Erythroblast (primary cell): ENCODE results near the gene JAKMIP3.

Experiments used
- DNase-seq, 2 experiments: peaks; one replicate each; lab custom pipeline; 2025; lab: John Stamatoyannopoulos, UW
- GATA1 ChIP-seq: IDR thresholded peaks from 2 replicates; pipeline ENCODE4 v1.6.1; 2011; ENCODE audit warnings: low read depth, mild to moderate bottlenecking, control low read depth, low read length, moderate library complexity
- POLR2A ChIP-seq: IDR thresholded peaks from 2 replicates; pipeline ENCODE4 v1.6.1; 2011; ENCODE audit warnings: mild to moderate bottlenecking, low read length

JAKMIP3 gene

GRCh38 chr10:132102717-132103110 lies 37.0 kb downstream of the JAKMIP3 start:
- no peak for DNase-seq
- TF ChIP-seq POLR2A = no peak

DNA sequence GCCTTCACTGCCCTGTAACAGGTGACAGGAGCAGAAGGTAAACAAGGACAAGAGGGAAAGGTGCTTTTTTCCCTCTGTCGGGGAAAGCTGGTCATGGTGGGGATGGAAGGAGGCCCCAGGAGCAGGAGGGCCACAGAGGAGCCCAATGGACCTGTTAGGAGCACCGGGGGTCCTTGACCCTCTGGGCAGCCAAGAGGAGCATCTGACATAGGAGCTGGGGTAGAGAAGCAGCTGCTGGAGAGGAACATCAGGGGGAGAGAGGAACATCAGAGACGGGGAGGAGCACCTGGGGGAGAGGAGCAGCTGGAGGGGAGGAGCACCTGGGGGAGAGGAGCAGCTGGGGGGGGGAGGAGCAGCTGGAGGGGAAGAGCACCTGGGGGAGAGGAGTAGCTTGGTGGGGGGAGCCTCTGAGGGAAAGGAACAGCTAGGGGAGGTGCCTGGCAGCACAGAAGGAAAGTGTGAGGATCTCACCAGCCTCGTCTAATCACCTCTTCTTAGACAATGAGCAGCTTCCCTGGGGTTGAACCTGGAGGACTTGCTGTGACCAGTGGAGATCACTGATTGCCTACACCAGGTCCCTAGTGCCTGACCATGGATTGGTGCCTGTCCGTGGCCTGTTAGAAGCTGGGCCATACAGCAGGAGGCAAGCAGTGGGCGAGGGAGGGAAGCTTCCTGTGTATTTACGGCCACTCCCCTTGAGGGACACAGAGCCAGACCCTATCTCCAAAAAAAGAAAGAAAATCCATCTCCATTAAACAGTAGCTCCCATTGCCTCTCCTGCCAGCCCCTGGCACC lies 37.6 kb downstream of the JAKMIP3 start:
- no peak for TF ChIP-seq GATA1
- TF ChIP-seq POLR2A = no peak
- no peak for DNase-seq

DNA sequence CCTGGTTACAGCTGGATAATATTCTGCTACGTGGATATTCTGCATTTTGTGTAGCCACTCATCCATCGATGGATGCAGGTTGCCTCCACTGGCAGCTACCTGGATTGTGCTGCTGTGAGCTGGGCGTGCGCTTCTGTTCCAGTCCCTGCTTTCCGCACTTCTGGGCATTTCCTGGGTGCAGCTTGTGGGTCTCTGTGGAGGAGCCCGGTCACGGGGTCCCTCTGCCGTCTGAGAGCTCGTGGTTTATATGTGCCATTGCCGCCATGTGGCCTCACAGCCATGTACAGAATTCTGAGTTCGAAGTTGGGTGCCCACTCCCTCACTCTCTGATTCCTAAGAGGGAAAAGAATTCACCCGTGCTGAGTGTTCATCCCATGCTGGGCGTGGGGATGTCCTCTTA lies 38.3 kb downstream of the JAKMIP3 start:
- no peak for DNase-seq
- no peak for TF ChIP-seq GATA1
- TF ChIP-seq POLR2A = no peak

DNA sequence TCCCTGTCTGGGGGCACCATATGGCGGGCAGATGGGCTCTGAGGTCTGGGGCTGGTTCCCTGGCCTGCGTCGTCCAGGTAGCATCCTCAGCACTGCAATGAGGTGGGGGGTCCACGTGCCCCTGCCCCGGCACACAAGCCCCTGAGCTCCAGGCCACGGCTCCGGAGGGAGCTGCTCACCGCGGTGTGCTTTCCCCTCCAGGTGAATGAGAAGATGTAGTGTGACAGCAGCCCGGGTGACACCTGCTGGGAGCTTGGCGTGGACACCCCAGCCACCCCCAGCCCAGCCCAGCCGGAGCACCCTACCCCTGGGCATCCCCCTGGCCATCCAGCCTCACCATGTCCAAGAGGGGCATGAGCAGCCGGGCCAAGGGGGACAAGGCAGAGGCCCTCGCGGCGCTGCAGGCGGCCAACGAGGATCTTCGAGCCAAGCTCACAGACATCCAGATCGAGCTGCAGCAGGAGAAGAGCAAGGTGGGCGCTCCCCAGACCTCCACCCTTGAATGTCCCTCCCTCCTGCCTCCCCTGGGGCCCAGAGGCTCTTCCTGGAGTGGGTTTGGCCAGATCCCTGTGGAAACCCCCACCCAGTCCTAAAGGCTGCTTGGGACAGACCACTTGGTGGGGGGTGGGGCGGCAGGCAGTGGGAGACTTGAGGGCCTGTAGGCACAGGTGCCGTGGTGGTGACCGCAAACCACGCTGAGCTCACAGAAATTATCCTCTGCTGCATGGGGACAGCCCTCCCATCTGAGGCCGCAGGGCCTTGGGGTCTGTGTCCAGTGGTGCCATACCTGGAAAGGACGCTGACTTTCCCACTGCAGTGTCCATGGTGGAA lies 38.9 kb downstream of the JAKMIP3 start:
- DNase-seq = no peak
- TF ChIP-seq GATA1 = no peak
- no peak for TF ChIP-seq POLR2A

DNA sequence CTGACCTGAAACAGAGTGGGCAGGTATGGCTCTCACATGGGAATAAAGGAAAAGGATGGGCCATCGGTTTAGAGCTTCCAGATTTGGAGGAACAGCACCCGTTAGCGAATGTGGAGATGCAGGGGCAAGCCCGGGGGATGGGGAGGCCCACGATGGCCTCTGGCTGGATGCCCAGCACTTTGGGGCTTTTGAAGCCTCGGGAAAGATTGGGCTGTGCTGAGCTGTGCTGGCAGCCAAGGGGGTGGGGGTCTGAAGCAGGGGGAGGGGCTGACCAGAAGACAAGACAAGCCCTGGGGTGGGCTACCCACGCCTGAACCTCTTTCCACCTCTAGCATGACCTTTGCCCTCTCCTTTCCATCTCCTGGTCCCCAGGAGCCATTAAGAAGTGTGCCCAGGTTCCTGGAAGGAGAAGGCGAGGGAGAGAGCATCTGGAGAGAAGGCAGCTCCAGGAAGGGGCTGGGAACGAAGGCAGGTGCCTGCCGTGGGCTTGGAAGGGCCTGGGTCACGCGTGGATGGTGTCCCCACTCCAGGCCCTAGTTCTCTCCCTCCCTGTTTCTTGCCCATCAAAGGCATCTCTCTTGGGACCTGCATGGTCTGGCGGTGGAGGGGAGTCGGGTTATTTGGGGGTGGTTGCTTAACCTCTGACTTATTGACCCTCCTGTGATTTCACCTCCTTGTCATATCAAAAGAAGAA lies 39.7 kb downstream of the JAKMIP3 start:
- TF ChIP-seq GATA1 (no peak), POLR2A (no peak)

DNA sequence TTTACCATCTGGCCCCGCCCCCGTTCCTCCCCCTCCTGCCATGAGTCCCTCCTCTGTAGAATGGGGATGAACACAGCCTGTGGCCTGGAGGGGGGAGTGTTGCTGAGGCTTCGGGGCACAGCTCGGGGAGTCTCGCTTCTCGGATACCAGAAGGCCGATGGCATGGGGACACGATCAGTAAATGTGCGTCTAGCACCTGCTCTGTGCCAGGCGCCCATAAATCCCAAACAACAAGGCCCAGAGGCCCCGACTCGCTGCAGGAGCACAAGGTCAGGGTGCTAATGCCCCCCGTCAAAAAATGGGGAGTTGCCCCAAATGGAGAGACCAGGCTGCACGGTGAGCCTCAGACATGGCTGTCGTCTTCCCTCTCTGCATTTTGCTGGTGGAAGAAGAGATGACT lies 40.7 kb downstream of the JAKMIP3 start:
- DNase-seq = no peak
- TF ChIP-seq GATA1 (no peak), POLR2A (no peak)

More for the DNA sequence above, 39.7 kb downstream of the JAKMIP3 start:
- DNase-seq = no peak

- TF ChIP-seq POLR2A = no peak
- no peak for TF ChIP-seq GATA1
- DNase-seq = no peak
Observed at GRCh38 chr10:132107186-132107948, 41.6 kb downstream of the JAKMIP3 start.

GRCh38 chr10:132107949-132108877 lies 42.5 kb downstream of the JAKMIP3 start:
- no peak for TF ChIP-seq POLR2A
- TF ChIP-seq GATA1 = no peak
- no peak for DNase-seq

DNA sequence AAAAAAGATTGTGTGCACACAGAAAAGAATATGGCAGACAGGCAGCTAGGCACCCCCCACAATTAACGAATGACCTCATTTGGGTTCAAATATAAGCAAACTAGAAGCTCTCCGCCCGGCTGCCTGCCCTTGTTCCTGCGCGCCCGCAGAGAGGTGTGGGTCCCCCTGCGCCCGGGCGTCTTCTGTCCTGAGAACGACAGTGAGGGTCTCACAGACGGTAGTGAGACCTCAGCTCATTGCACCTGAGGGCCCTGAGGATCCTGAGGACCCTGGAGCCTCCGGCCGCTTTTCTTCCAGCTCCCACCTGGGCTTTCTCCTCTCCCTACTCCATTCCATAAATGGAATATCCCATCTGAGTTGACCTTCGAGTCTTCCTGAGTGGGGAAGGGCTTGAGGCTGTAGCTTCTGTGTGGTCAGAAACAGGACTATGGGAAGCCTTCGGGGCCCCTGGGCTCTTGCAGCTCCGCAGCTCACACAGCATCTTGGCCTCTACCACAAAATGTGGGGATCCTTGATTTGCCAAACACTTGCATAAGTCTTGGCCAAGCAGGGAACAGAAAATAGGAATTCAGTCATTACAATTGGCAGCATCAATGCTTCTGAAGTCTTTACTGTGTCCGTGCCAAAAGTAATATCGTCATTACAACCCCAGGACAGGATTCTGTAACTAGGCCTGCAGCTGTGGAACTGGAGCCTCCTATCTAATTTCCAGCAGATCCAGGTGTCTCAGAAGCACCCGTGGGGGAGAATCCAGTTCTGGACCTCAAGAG lies 43.8 kb downstream of the JAKMIP3 start:
- no peak for DNase-seq
- TF ChIP-seq GATA1 (no peak), POLR2A (no peak)

DNA sequence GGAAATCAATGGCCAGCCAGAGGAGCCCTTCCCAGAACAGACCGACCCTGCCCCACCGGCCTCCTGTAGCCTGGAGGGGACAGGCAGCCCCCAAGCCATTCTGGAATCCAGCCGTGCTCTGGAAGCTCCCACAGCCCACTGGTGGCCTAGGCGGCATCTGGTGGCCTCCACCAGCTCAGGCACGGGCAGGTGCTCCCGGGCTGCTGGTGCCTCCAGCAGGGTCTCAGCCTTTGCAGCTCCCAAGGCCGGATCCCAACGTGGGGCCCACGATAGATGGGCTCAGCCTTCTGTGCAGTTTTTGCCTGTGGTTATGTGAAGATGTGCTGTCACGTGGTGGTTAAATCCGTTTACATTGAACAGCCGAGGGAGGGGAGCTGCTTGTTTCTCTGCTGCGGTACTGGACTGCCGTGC lies 44.4 kb downstream of the JAKMIP3 start:
- DNase-seq = no peak
- TF ChIP-seq GATA1 = no peak
- TF ChIP-seq POLR2A = no peak

DNA sequence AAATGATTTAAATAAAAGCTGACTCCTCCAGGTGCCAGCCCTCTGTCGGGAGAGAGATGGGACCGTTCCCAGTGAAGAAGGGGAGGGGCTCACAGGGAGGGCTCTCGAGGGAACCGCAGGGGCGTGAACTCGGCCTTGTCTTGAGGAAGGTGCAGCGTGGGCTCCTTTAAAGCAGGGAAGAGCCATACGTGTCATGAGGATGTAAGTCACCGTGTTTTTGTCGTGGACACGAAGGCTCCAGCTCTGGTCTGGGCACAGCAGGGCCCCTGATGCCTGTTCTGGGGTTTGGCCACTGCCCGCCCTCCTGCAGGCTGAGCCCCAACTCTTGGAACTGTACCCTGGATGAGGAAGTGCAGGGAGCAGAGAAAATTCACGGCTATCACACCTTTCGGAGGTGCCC lies 45.0 kb downstream of the JAKMIP3 start:
- no peak for TF ChIP-seq GATA1
- TF ChIP-seq POLR2A = no peak
- DNase-seq = no peak
